Activated CD8-positive, alpha-beta memory T cell treated with anti-CD3 and anti-CD28 coated beads for 4 hours (primary cell): ENCODE measurements around the gene CYS1.

Experiments used
- DNase-seq, 2 donors: peaks; one replicate each; pipeline ENCODE4 v3.0.0-alpha.2; 2020; ENCODE audit warnings: low read depth in 2 of 2

CYS1 gene

DNA sequence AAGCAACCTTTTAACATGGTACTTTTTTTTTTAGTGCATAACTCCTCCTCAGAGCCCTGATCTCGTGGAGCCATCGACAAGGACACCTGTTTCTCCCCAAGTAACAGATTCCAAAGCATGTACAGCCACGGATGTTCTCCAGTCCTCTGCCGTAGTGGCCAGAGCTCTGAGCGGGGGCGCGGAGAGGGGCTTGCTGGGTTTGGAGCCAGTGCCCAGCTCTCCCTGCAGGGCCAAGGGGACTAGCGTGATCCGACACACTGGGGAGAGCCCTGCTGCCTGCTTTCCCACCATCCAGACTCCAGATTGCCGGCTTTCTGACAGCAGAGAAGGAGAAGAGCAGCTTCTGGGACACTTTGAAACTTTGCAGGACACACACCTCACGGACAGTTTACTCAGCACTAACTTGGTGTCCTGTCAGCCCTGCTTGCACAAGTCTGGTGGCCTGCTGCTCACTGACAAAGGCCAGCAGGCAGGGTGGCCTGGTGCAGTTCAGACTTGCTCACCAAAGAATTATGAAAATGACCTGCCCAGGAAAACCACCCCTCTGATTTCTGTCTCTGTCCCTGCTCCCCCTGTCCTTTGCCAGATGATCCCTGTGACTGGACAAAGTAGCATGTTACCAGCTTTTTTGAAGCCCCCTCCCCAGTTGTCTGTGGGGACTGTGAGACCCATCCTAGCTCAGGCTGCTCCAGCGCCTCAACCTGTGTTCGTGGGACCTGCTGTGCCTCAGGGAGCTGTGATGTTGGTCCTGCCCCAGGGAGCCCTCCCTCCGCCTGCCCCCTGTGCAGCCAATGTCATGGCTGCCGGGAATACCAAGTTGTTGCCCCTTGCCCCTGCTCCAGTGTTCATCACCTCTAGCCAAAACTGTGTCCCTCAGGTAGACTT is 32.4 kb downstream of the CYS1 start:
- DNase-seq, result no peak

DNA sequence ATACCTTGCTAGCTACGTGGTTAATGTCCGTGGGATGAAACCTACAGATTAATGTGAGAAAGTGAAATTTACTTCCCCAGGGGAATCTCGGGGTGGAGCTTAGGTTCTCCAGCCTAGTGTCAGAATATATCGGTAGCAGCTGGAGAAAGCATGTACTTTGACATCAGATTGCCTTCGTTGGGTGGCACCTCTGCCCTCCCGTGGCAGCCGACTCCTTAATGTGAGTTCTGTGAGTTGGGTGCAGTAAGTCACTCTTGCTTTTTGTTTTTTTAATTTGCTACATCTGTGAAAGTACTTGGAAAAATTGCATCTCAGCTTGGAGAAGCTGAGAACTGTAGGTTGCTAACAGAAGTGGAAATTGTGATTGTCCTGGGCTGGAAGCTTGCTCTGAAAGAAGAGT is 33.3 kb downstream of the CYS1 start:
- DNase-seq, result no peak

DNA sequence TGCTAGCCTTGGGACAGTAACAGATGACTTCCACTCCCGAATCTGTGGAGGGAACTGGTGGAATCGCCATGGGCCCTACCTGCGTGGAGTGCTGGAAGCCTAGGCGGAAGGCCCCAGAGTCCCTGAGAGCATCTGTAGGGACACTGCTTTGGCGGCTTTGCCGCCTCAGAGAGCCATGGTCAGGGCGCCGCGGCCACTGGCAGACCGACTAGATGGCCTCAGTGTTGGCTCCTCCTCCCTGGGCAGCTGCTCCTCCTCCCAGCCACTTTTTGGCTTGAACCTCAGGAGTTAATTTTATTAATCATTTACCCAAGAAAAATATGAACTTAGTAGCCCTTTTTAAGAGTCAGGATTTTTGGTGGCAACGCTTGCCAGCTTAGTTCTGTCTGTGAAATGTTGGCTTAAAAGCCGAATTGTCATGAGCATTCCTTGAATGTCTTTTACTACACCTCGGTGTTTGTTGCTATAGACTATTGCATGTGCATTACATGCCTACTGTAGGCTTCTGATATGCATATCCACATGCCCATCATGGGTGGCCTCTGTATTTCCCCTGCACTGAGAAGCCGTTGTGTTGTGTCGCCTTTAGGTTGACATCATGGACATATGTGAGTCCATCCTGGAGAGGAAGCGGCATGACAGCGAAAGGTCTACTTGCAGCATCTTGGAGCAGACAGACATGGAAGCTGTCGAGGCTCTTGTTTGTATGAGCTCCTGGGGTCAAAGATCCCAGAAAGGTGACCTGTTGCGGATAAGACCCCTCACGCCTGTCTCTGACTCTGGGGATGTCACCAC is 34.5 kb downstream of the CYS1 start:
- DNase-seq, result no peak

DNA sequence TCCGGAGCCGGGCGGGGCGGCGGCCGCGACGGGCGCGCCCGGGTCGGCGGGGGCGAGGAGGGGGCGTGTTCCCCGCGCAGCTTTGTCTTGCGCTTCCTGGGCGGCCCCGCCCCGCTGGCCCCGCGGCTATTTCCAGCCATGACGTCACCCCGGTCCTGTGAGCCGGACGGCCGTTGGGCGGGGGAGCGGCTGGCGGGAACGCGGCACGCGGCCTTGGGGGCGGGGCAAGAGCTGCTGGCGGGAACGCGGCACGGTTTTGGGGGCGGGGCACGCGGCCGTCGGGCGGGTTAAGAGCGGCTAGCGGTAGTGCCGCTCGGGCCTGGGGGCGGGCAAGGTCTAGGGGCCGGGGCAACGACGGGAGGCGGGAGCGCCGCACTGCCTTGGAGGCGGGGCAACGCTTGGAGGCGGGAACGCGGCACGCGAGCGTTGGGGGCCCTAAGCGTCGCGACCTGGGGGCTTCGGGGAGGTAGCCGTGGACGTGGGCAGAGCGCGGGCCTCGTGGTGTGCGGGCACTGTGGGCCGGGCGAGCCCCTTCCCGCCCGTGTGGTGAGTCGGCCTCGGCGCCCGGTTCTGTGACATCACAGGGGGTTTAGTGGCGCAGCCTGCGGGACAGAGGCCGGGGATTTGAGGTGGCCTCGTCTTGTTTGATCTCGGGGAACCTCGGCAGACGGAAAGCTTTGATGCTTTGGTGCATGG is 36.2 kb downstream of the CYS1 start:
- DNase-seq, result peak; percentile 79 to 95

DNA sequence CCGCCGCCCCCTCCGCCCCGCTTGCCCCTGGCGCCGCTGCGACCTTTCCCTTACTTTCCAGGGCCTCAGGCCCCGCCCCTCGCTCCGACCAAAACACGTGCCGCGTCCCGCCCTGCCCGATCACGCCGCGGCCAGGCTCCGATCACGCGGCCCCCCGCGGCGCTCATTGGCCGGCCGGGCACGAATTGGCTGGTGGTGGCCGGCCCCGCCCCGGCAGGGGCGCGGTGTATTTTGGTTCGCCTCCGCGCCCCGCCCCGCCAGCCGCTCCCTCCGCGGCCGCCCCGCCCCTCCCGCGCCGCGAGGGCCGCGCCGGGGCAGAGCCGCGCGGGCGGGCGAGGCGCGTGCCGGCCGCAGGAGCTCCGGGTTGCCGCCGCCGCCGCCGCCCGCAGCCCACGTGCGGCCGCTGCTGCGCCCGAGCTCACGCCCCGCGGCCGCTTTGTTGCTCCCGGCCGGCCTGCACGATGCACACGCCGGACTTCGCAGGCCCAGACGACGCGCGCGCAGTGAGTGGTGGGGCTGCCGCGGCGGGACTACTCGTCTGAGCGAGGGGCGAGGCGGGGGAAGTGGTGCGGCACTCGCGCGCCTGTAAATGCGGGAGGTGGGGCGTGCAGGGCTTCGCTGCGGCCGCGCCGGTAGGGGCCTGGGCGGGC is 36.8 kb downstream of the CYS1 start, which contains the start of gene KLF11:
KLF11 (plus strand) TSS at position 295 of the 650 bp plus-strand sequence; CDS start at position 462, 167 bp downstream.
- peak; percentile 61 to 66 for DNase-seq

DNA sequence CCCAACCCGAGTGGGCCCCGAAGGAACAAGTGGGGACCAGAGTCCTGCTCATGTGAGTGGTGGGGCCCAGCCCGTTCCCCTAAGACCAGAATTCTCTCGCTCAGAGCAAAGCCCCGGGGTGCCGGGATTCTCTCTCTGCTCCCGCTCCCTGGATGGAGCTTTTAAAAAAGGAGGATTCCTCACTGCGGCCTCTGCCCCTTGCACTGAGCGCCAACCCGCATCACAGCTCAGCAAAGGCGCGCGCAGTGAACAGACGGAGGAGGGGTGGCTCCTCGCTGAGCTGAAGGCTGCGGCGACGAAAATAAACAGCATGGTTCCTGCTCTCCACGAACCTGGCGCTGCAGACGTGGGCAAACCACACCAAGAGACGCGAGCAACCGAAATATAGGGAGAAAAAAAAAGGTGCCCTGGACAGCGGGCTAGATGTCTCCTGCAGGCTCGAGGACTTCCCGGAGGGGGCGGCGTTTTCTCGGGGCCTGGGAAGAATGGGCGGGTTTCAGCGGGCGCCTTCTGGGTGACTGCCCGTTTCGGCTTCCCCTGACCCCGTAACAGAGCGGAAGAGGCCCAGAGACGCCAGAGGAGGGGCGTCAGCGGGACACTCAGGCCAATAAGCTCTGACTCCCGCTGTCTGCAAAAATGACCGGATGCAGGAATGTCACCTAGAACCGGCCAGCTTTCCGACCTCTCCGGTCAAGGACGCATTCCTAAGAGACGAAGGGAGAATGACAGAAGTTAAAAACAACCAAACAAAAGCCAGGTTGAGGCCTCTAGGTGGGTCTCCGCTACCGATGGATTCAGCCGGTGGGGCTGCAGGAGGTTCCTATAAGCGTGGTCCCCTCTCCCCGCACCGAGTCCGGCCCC is 37.7 kb downstream of the CYS1 start:
- DNase-seq, result peak in 1 of 2 donors; percentile 9

DNA sequence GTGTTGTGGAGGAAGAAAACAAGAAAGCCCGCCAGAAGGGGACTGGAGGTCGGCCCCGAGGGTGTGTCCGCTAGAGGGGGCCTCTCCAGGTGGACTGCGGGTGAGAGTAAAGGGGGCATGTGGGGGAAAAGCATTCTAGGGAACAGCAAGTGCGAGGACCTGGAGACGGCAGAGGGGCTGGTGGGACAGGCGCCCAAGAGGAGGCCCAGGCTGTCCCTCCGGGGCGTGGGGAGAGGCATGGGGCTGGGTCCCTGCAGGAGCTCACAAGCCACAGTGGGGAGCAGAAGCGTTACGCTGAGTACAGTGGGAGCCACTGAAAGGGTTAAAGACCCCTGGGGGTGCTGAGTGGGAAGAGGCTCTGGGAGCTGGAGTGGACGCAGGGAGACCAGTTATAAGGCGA is 38.5 kb downstream of the CYS1 start:
- DNase-seq, result no peak

DNA sequence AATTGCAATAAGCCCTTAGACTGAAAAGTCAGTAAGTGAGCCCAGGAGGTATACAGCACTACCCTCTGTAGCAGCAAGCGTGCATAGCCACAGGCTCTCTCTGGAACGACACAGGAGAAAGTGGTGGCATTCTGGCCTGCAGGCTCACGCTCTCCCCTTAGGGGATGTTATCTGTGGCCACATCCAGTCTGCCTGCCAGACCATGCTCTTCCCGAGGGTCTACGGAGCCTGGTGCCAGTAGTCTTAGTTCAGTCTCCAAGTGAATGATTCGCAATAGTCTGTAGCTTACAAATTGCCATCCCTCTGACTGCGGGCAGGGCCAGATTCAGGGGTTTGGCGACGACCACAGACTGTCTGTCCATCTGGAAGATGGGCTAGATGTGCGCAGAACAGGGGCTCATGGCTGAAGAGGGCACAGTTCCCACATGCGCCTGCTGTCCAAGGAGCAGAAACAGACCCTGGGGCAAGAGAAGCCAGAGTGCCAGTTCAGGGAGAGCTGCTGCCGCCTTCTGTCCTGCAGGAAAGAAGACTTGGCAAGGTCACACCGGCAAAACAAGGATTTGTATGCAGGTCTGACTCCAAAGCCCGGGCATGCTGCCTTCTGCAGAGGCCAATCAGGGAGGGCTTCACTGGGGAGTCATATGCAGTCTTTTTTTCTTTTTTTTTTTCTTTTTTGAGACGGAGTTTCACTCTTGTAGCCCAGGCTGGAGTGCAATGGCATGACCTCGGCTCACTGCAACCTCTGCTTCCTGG is 40.4 kb downstream of the CYS1 start:
- DNase-seq, result no peak

DNA sequence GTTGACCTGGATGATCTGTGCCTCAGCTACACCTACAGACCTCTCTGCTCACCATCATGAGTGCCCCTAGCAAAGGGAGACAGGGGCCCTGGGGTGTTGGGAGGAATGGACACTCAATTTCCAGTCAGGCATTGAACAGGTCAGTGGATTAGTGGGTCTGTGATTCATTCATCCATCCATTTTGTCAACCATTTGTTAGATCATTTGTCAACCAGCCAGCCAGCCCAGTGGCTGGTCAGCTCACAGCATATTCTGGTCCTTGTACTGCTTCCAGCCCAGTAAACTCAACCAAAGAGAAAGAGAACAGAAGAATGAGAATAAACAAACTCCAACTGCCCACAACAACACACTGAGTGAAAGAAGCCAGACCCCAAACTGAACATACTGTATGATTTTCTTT is 41.5 kb downstream of the CYS1 start:
- DNase-seq, result no peak

DNA sequence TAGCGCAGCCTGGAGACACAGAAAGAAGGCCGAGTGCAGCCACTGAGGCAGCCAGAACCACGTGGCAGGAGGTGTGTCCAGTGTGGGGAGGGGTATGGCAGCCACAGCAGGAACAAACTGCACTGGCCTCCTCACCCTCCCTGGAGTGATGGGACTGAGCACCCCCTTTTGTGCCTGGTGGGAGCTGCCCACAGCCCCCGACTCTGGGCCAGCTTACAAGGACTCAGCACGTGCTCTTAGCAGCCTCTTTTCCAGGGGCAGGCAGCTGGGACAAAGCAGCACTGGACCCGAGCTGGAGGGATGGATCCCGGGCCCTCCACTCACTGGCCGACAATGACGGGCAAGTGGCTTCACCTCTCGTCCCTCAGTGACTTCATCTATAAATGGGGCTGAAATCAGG is 42.1 kb downstream of the CYS1 start:
- DNase-seq, result no peak

DNA sequence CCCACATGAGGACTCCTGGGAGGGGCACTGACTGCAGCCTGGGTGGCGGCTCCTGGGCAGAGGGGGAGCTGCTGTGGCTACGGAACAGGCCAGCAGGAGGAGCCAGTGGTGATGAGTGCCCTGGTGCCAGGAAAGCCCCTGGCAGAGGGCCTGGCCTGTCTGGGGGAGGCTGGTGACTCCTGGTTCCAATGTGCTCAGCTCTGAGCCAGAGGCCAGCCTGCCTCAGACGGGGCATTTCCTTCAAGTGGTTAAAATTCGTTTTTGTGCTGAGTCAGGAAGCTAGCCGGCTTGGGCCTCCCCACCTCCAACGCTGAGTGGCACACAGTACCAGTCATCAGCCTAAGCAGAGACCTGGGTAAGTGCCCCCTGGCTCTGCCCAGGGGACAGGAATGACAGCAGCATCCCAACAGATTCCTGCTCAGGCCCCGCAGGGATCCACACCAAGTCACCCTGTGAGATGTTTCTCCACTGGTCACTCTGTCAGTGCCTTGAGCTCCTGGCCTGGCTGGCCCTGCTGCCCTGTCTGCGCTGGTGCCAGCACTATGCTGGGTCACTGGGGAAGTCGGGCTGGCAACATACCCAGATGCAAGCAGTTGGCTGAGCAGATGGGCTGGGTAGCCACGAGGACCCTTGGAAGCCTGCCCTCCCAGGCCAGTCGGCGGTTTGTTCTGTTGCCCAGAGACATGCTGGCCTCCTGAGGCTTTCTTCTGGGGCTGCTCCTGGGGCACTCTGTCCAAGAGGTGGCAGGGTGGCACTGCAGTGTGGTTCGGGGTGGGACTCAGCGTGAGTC is 43.9 kb downstream of the CYS1 start:
- peak in 1 of 2 donors; percentile 13 for DNase-seq

DNA sequence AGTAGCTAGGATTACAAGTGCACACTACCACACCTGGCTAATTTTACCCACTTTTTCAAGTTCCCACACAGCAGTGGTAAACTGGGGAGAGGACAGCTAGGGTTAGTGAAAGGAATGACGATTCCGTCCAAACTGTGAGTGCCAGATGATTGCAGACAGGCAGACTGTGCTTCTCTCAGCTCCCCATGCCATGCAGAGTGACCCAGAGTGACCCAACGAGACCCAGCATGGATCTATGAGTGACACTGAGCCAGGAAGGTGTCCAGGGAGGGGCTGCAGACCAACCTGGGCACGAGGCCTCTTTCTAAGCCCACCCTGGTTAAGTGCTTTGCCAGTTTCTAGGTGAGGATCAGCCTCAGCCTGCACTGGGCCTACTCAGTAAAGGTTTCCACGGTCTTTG is 44.6 kb downstream of the CYS1 start:
- no peak for DNase-seq

DNA sequence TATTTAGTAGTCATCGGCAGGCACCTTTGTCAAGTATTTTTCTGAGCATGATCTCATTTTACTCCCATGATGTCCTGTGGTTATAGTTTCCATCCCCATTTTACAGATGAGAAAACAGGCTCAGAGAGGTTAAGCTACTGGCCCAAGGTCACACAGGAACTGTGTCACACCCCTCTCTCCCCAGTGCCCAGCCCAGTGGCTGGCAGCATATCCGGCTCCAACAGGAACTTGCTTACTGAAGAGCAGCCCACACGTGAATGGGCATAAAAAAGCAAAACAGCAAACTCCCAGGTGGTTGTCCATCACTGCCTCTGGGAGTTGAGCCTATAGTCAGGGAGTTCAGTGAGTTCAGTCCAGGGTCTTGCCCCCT is 45.2 kb downstream of the CYS1 start:
- DNase-seq, result no peak

DNA sequence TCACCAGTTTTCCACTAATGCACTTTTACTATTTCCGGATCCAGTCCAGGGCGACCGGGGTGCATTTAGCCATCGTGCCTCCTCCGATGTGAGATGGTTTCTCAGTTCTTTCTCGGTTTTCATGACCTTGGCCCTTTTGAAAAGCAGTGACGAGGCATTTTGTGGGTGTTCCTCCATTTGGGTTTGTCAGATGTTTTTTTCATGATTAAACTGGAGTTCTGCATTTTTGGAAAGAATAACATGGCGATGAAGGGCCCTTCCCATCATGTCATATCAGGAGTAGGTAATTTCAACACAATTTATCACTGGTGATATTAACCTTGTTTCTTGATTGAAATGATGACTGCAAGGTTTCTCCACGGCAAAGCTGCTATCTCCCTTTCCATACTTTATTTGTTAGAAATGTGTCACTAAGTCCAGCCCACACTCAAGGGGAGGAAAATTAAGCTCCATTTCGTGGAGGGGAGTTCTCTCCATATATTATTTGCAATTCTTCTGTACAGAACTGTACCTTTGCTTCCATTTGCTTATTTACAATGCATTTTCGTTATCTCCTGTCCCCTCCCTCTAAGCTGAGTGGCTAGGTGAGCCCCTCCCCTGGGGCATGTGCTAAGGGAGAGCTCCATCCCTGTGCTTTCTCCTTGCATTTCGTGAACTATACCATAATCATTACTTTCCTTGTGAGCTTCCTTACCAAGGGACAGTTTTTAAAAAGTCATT is 45.7 kb downstream of the CYS1 start:
- DNase-seq, result no peak

DNA sequence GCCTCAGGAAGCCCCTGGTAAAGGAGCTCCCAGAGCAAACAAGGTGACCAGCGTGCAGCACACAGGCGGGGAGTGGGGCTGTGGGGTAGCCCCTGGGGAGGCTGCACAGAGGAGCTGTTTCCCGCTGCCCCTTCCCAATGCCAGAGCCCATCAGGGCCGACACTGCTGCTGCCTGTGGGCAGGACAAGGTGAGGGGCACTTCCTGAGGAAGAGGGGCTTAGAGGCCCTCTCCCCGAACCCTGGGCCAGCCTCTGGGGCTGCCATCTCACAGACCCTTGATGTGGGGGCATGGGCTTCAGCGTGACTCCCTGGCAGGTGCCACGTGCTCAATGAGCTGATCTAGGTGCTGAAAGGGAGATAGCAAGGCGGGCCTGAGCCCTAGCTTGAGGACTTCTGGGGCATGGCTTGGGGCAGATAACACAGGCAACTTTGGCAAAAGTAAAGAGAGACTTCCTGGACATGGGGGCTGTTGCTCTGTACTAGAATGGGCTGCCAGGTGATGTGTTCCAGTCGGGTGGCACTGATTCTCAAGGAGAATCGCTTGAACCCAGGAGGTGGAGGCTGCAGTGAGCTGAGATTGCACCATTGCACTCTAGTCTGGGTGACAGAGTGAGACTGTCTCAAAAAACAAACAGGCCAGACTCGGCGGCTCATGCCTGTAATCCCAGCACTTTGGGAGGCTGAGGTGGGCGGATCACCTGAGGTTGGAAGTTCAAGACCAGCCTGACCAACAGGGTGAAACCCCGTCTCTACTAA is 46.8 kb downstream of the CYS1 start:
- no peak for DNase-seq

DNA sequence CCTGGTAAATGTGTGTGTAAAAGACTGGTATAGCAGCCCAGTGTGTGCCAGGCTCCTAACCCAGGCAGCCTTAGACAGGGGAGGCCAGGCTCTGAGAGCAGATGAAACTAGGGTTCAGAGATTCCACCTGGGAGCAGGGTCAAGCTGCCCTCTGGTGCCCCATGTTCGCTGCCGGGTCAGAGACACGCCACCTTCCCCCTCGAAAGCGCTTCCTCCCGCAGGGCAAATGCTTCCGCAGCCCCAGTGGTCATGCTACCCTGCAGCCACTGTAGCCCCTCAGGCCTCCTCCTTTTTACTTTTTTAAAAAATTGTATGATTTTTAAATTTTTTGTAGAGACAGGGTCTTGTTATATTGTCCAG is 47.5 kb downstream of the CYS1 start:
- DNase-seq, result no peak

DNA sequence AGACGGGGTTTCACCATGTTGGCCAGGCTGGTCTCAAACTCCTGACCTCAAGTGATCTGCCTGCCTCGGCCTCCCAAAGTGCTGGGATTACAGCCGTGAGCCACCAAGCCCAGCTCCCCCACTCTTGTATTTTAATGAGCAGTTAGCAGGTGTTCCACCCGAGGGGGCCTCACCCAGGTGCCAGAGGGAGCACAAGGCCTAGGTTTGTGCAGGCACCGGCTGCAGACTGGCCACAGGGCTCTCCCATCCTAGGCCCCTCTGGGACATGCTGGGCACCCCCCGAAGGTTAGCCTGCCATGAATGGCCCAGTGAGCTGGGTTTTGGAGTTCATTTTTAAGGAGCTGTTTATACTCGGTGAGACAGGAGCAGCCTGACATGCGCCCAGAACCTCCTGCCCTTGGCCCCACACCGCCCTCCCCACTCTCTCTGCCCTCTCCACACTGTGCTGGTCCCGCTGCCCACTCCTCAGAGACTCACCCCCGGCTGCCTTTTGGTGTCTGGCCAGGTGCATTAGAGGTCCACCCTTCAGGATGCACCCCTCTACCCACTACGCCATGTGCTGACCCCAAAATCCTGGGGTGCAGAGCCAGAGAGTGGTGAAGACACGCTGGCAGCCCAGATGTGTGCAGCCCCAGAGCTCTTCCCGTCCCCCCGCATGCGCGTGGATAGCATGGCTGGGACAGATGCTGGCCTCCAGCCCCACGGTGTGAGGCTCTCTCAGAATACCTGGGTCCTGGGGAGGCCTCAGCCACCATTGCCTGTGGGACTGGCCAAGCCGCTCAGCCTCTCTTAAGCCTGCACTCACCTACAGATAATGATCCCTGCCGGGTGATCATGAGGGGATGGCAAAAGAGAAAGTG is 48.1 kb downstream of the CYS1 start:
- no peak for DNase-seq
